Colonic mucosa (tissue), 4 donors: Measurements from ENCODE around the gene PSMB10. TPM values are rescaled to one million over a fixed set of nuclear protein-coding genes. Genes with fewer than 3 reads are reported as not detected.

ENCODE experiments used
- DNase-seq: peaks from one replicate; pipeline ENCODE4 v3.0.0-alpha.2; 2020
- H3K27ac ChIP-seq: fragments of 200-600 bp; one replicate; pipeline ENCODE4 v1.8.0; 2021
- H3K27me3 ChIP-seq: fragments of 200-600 bp; one replicate; pipeline ENCODE4 v1.8.0; 2021
- H3K36me3 ChIP-seq: fragments of 200-600 bp; one replicate; pipeline ENCODE4 v1.8.0; 2021
- H3K4me1 ChIP-seq: fragments of 200-600 bp; one replicate; pipeline ENCODE4 v1.8.0; 2021; ENCODE audit warnings: mild to moderate bottlenecking
- H3K4me3 ChIP-seq: fragments of 200-600 bp; one replicate; pipeline ENCODE4 v1.8.0; 2021
- H3K9ac ChIP-seq, 2 donors: one replicate each; pipeline ENCODE4 v1.7.0; 2013; ENCODE audit warnings: control low read depth in 2 of 2, low read depth in 2 of 2, low read length in 2 of 2
- H3K9me3 ChIP-seq: fragments of 200-600 bp; one replicate; pipeline ENCODE4 v1.8.0; 2021
- CTCF ChIP-seq: fragments of 200-600 bp; IDR thresholded peaks from one replicate; pipeline ENCODE4 v1.8.0; 2022; ENCODE audit warnings: antibody characterized with exemption, mild to moderate bottlenecking
- intact Hi-C: fragments of 100-400 bp; cut with DNase I; formaldehyde crosslinking; loops from one replicate; pipeline ENCODE4 v1.14.1; 2022
- total RNA-seq, 2 donors: library from RNA; stranded (reverse); fragmentation: NEBNext Ultra II Directional in 1 of 2; extraction: Animal tissue kit (Norgen Biotek cat#: 25700) in 1 of 2; gene quantifications; one replicate each; pipeline ENCODE4 v1.2.1, GENCODE V29; 2021
- donor health status: healthy.
- donor health status: DM: no; HTN: no; CAD: no.
- donor health status: DM: no; HTN: no; CAD: no.

Gene PSMB10
- total RNA-seq, 2 donors from 2014 or later = 120 to 124 TPM

- Histone ChIP-seq H3K27me3 (no peaks in the 10 kb centered on the region), H3K4me1 (no peaks in the 10 kb centered on the region), H3K9me3 (no peaks in the 10 kb centered on the region), H3K9ac (no peak overlapping the region), H3K4me3 (no peak overlapping the region), H3K36me3 (peaks cover 16% of the 10 kb centered on the region), H3K27ac (no peak overlapping the region)
- intact Hi-C loops = no loop called here
- DNase-seq = no peak
- no peak for TF ChIP-seq CTCF
Observed at GRCh38 chr16:67885545-67885944, 51.1 kb downstream of the PSMB10 start.

DNA sequence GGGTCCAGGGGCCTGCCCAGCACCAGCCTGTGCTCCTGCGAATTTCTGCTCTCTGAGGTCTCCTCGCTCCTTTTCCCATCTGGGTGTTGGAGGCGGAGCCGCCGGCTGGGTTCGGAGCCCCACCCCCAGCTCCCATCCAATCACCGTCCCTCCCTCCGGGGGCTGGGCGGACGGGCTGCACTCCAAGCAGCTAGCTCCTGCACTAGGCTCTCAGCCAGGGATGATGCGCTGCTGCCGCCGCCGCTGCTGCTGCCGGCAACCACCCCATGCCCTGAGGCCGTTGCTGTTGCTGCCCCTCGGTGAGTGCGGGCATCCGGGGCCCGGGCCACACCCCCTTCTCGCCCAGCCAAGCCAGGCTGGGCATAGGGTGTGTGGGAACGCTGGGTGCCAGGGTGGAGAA is 52.0 kb downstream of the PSMB10 start, which contains the start of gene NRN1L:
TSS of gene NRN1L (plus strand) at position 202 of the 400 bp plus-strand sequence. CDS start at position 221, 19 bp downstream.
- DNase-seq = peak; percentile 77
- Histone ChIP-seq H3K4me1 (no peaks in the 10 kb centered on the region), H3K9ac (no peak within 1 kb of the TSS), H3K27ac (no peak within 1 kb of the TSS), H3K27me3 (no peaks in the 10 kb centered on the region), H3K9me3 (no peaks in the 10 kb centered on the region), H3K4me3 (no peak within 1 kb of the TSS), H3K36me3 (peaks cover 18% of the 10 kb centered on the region)
- TF ChIP-seq CTCF = no peak
- intact Hi-C loops = no loop called here

Other genes with a start within 250 kb of the PSMB10 start
- gene GFOD2, start 217.5 kb downstream of the PSMB10 start, total RNA-seq = 10 to 100 TPM; 22.1 to 33.8 TPM
- gene RANBP10, start 130.3 kb downstream of the PSMB10 start, total RNA-seq = 10 to 100 TPM; 14.7 to 22.5 TPM
- gene TSNAXIP1, start 130.0 kb downstream of the PSMB10 start, total RNA-seq = under 1 TPM; 0.13 to 0.30 TPM
- gene THAP11, start 94.5 kb downstream of the PSMB10 start, total RNA-seq = 10 to 100 TPM; 22.0 to 33.2 TPM
- gene NUTF2, start 89.9 kb downstream of the PSMB10 start, total RNA-seq = 100 to 1,000 TPM in 1 of 2 donors, 10 to 100 TPM in 1; 58.3 to 108 TPM
- gene CENPT, start 89.2 kb downstream of the PSMB10 start, total RNA-seq = 10 to 100 TPM; 25.6 to 38.9 TPM
- gene EDC4, start 63.8 kb downstream of the PSMB10 start, total RNA-seq = 10 to 100 TPM; 58.6 to 96.5 TPM
- gene NRN1L, start 52.0 kb downstream of the PSMB10 start, total RNA-seq = under 1 TPM; 0.93 to 0.96 TPM
- gene PSKH1, start 43.6 kb downstream of the PSMB10 start, total RNA-seq = 10 to 100 TPM; 24.5 to 34.7 TPM
- 1 to 10 TPM in 1 of 2 donors, under 1 TPM in 1; 0.64 to 2.2 TPM for gene CTRL, start 5.0 kb downstream of the PSMB10 start, total RNA-seq
- gene LCAT, start 7.3 kb upstream of the PSMB10 start, total RNA-seq = 1 to 10 TPM; 3.4 to 3.6 TPM
- 10 to 100 TPM in 1 of 2 donors, 1 to 10 TPM in 1; 8.7 to 17.0 TPM for gene SLC12A4, start 31.8 kb upstream of the PSMB10 start, total RNA-seq
- gene DPEP3, start 43.6 kb upstream of the PSMB10 start, total RNA-seq = not detected
- gene DPEP2, start 62.6 kb upstream of the PSMB10 start, total RNA-seq = under 1 TPM; 0.88 to 0.96 TPM
- not detected for gene DPEP2NB, start 79.1 kb upstream of the PSMB10 start, total RNA-seq
- gene DDX28, start 86.4 kb upstream of the PSMB10 start, total RNA-seq = 10 to 100 TPM in 1 of 2 donors, 1 to 10 TPM in 1; 6.8 to 10.7 TPM
- gene DUS2, start 86.4 kb upstream of the PSMB10 start, total RNA-seq = 10 to 100 TPM; 13.1 to 24.6 TPM
- 10 to 100 TPM; 22.5 to 29.3 TPM for gene NFATC3, start 148.5 kb upstream of the PSMB10 start, total RNA-seq